Activated T-helper 17 cell treated with anti-CD3 and anti-CD28 coated beads, Interleukin-2, amount 50 U/mL, for 72 hours (primary cell): ENCODE results near the gene PBRM1. TPM values are rescaled to one million over a fixed set of nuclear protein-coding genes. Genes with fewer than 3 reads are reported as not detected.
"Not testable (repeated sequence)": the region's sequence is repeated elsewhere in the genome, so short reads cannot be mapped to it uniquely, and the experiment has no call there.

Source experiments
- ATAC-seq: fragments of 150-1000 bp; cut with Tn5 transposase; replicated peaks from 2 replicates; pipeline ENCODE4 v1.10.0; 2021; ENCODE audit warnings: mild to moderate bottlenecking, moderate library complexity
- H3K27ac Mint-ChIP-seq: one replicate; pipeline ENCODE4 v1.8.0; 2022; ENCODE audit warnings: mixed read lengths
- H3K27me3 Mint-ChIP-seq: one replicate; pipeline ENCODE4 v1.8.0; 2022; ENCODE audit warnings: mixed read lengths
- H3K36me3 Mint-ChIP-seq: one replicate; pipeline ENCODE4 v1.8.0; 2022; ENCODE audit warnings: low read depth, mild to moderate bottlenecking, mixed read lengths
- H3K4me1 Mint-ChIP-seq: one replicate; pipeline ENCODE4 v1.8.0; 2022; ENCODE audit warnings: mixed read lengths
- H3K4me3 Mint-ChIP-seq: one replicate; pipeline ENCODE4 v1.8.0; 2022; ENCODE audit warnings: mild to moderate bottlenecking, mixed read lengths
- H3K9me3 Mint-ChIP-seq: one replicate; pipeline ENCODE4 v1.8.0; 2022; ENCODE audit warnings: mixed read lengths
- total RNA-seq, 2 donors: library from RNA; stranded (reverse); gene quantifications; one replicate each; pipeline ENCODE4 v1.2.3, GENCODE V29; 2022

The PBRM1 gene
- total RNA-seq: 10 to 100 TPM; 88.4 to 88.6 TPM

DNA sequence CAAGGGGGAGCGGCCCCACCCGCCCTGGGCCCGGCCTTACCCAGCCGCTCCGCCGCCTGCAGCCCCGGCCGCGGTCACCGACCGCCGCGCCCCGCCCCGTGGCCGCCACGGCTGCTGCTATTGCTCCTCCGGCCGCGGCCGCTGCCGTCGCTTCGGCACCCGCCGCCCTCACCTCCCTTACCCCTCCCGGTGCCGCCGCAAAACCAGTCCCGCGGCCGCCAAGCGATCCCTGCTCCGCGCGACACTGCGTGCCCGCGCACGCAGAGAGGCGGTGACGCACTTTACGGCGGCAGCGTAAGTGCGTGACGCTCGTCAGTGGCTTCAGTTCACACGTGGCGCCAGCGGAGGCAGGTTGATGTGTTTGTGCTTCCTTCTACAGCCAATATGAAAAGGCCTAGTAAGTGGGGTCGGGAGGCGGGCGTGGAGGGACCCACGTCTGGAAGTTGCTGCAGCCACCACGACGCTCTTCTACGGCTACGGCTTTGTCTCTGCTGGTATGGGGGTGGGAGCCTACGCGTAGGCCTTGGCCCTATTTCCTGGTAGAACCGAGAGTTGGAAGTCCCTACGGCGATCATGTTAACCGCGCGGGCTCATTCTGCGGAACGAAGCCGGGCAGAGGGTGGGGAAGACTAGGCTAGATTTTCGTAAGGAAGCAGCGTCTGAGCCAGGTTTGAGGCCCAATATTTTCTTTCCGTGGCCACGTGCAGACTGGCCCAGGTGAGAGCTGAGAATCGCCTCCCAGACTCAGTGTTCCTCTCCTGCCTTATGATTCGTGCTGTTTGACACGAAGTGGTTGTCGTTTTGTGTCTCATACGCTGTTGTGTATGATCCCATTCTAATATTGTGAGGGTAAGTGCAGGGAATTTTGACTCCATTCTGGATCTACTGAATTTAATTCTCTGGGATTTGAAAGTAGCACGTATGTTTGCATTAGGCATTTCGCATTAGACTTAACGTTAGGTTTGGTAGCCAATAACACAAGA lies at the start of gene PBRM1, which contains the start of gene GNL3:
TSS of gene PBRM1 (minus strand) at position 205 of the 983 bp plus-strand sequence.
TSS of gene GNL3 (plus strand) at position 324 of the 983 bp plus-strand sequence. CDS start at position 385, 61 bp downstream.
- Mint-ChIP-seq H3K9me3 (no peaks in the 10 kb centered on the region), H3K4me3 (peak within 1 kb of the TSS; percentile 95), H3K27ac (peak within 1 kb of the TSS; percentile 96), H3K36me3 (peaks cover 98% of the 10 kb centered on the region), H3K4me1 (peaks cover 55% of the 10 kb centered on the region), H3K27me3 (no peaks in the 10 kb centered on the region)
- peak; percentile 68 for ATAC-seq

DNA sequence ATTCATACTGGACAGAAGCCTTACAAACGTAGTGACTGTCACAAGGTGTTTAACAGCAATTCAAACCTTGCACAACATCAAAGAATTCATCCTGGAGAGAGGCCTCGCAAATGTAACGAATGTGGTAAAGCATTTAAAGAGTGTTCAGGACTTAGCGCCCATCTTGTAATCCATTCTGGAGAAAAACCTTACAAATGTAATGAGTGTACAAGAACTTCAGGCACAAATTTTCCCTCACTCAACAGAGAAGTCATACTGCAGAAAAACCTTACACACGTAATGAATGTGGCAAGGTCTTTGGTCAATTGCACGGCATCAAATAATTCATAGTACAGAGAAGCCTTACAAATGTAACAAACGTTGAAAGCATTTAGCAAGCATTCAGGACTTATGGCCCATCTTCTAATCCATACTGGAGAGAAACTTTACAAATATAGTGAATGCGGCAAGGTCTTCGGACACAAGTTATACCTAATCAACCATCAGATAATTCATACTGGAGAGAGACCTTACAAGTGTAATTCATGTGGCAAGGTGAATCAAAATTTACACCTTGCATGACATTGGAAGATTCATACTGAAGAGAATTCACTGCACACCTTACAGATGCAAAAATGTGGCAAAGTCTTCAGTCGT lies 47.7 kb upstream of the PBRM1 start:
- no peaks in the 10 kb centered on the region for H3K4me1 Mint-ChIP-seq
- no peak overlapping the region for H3K27ac Mint-ChIP-seq
- no peak for ATAC-seq
- H3K36me3 Mint-ChIP-seq: peaks cover 39% of the 10 kb centered on the region
- peaks cover 6% of the 10 kb centered on the region for H3K9me3 Mint-ChIP-seq
- H3K4me3 Mint-ChIP-seq: no peak overlapping the region
- no peaks in the 10 kb centered on the region for H3K27me3 Mint-ChIP-seq

GRCh38 chr3:52731590-52731989 lies 45.9 kb upstream of the PBRM1 start:
- Mint-ChIP-seq H3K27me3 (no peaks in the 10 kb centered on the region), H3K27ac (no peak overlapping the region), H3K4me1 (no peaks in the 10 kb centered on the region), H3K4me3 (no peak overlapping the region), H3K36me3 (peaks cover 33% of the 10 kb centered on the region), H3K9me3 (peaks cover 6% of the 10 kb centered on the region)
- no peak for ATAC-seq

- Mint-ChIP-seq H3K36me3 (peaks cover 27% of the 10 kb centered on the region), H3K27ac (no peak overlapping the region), H3K4me1 (no peaks in the 10 kb centered on the region), H3K4me3 (no peak overlapping the region), H3K9me3 (peaks cover 6% of the 10 kb centered on the region), H3K27me3 (no peaks in the 10 kb centered on the region)
- ATAC-seq: no peak
Observed at GRCh38 chr3:52730681-52731080, 45.0 kb upstream of the PBRM1 start.

- H3K9me3 Mint-ChIP-seq, ATAC-seq, H3K4me3 Mint-ChIP-seq, H3K27ac Mint-ChIP-seq, H3K4me1 Mint-ChIP-seq, H3K27me3 Mint-ChIP-seq: not testable (repeated sequence)
- peaks cover 15% of the 10 kb centered on the region for H3K36me3 Mint-ChIP-seq
Observed at GRCh38 chr3:52728753-52729152, 43.0 kb upstream of the PBRM1 start.

GRCh38 chr3:52724511-52724910 lies 38.8 kb upstream of the PBRM1 start:
- no peak overlapping the region for H3K27ac Mint-ChIP-seq
- peaks cover 5% of the 10 kb centered on the region for H3K4me1 Mint-ChIP-seq
- H3K27me3 Mint-ChIP-seq: no peaks in the 10 kb centered on the region
- no peak overlapping the region for H3K4me3 Mint-ChIP-seq
- no peaks in the 10 kb centered on the region for H3K36me3 Mint-ChIP-seq
- ATAC-seq: no peak
- no peaks in the 10 kb centered on the region for H3K9me3 Mint-ChIP-seq

GRCh38 chr3:52723935-52724334 lies 38.2 kb upstream of the PBRM1 start:
- ATAC-seq: no peak
- H3K36me3 Mint-ChIP-seq: no peaks in the 10 kb centered on the region
- H3K27ac Mint-ChIP-seq: no peak overlapping the region
- H3K4me3 Mint-ChIP-seq: no peak overlapping the region
- H3K9me3 Mint-ChIP-seq: no peaks in the 10 kb centered on the region
- no peaks in the 10 kb centered on the region for H3K27me3 Mint-ChIP-seq
- H3K4me1 Mint-ChIP-seq: peaks cover 5% of the 10 kb centered on the region

DNA sequence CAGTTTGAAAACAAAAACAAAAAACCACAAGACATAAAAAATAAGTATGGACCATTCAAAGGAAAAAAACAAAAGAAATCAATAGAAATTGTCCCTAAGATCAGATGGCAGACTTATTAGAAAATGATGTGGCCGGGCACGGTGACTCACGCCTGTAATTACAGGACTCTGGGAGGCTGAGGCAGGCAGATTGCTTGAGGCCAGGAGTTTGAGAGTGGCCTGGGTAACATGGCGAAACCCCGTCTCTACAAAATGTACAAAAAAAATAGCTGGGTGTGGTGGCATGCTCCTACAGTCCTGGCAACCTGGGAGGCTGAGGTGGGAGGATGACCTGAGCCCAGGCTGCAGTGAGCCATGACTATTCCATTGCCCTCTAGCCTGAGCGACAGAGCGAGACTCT lies 36.8 kb upstream of the PBRM1 start:
- Mint-ChIP-seq H3K4me1 (peaks cover 5% of the 10 kb centered on the region), H3K27me3 (no peaks in the 10 kb centered on the region)
- ATAC-seq: no peak

GRCh38 chr3:52721730-52722008 lies 36.0 kb upstream of the PBRM1 start:
- H3K9me3 Mint-ChIP-seq: no peaks in the 10 kb centered on the region

More for the DNA sequence above, 36.8 kb upstream of the PBRM1 start:
- Mint-ChIP-seq H3K4me3 (no peak overlapping the region), H3K36me3 (no peaks in the 10 kb centered on the region), H3K9me3 (no peaks in the 10 kb centered on the region), H3K27ac (no peak overlapping the region)

GRCh38 chr3:52721002-52721729 lies 35.5 kb upstream of the PBRM1 start:
- H3K4me1 Mint-ChIP-seq: peaks cover 5% of the 10 kb centered on the region

More at GRCh38 chr3:52721730-52722008, 36.0 kb upstream of the PBRM1 start:
- no peak overlapping the region for H3K27ac Mint-ChIP-seq
- peaks cover 5% of the 10 kb centered on the region for H3K4me1 Mint-ChIP-seq
- H3K27me3 Mint-ChIP-seq: no peaks in the 10 kb centered on the region
- no peak overlapping the region for H3K4me3 Mint-ChIP-seq
- no peak for ATAC-seq
- H3K36me3 Mint-ChIP-seq: no peaks in the 10 kb centered on the region

GRCh38 chr3:52719618-52720017 lies 33.9 kb upstream of the PBRM1 start:
- no peaks in the 10 kb centered on the region for H3K27me3 Mint-ChIP-seq
- ATAC-seq: no peak

More at GRCh38 chr3:52721002-52721729, 35.5 kb upstream of the PBRM1 start:
- no peaks in the 10 kb centered on the region for H3K36me3 Mint-ChIP-seq
- peak overlapping the region; percentile 72 for H3K27ac Mint-ChIP-seq
- peak overlapping the region; percentile 44 for H3K4me3 Mint-ChIP-seq
- no peaks in the 10 kb centered on the region for H3K9me3 Mint-ChIP-seq
- no peaks in the 10 kb centered on the region for H3K27me3 Mint-ChIP-seq
- ATAC-seq: peak; percentile 44

DNA sequence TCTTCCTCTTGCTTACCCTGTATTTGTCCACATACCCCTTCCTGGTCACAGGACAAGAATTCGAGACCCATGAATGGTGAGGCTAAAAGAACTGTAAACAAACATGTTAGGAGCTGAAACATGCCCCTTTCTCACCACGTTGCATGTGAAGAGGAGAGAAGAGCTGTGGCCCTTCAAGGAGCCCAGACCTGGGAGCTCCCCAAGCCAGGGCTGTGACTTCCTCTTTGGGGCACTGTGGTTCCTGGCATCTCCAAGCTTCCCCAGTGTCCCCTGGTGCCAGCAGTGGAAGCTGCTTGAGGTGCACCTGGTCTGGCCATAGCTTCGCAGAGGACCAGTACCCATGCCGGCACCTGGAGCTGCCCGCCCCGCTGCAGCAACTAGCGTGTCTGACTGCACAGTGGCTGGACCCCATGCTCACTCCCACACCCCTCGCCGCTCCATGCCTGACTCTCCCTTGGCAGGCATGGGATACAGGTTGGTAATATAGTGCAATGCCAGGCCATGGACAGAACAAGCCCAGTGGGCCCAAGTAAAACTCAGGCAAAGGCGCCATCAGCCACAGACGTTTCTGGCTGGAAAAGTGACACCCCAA lies 30.1 kb upstream of the PBRM1 start:
- Mint-ChIP-seq H3K36me3 (no peaks in the 10 kb centered on the region), H3K27ac (no peak overlapping the region), H3K4me1 (peaks cover 5% of the 10 kb centered on the region), H3K27me3 (no peaks in the 10 kb centered on the region), H3K4me3 (no peak overlapping the region), H3K9me3 (no peaks in the 10 kb centered on the region)
- no peak for ATAC-seq

More at GRCh38 chr3:52719618-52720017, 33.9 kb upstream of the PBRM1 start:
- H3K36me3 Mint-ChIP-seq: no peaks in the 10 kb centered on the region
- H3K4me3 Mint-ChIP-seq: no peak overlapping the region
- H3K27ac Mint-ChIP-seq: peak overlapping the region; percentile 72
- H3K4me1 Mint-ChIP-seq: peaks cover 5% of the 10 kb centered on the region
- no peaks in the 10 kb centered on the region for H3K9me3 Mint-ChIP-seq

GRCh38 chr3:52714335-52715302 lies 28.9 kb upstream of the PBRM1 start:
- no peak overlapping the region for H3K4me3 Mint-ChIP-seq
- H3K4me1 Mint-ChIP-seq: no peaks in the 10 kb centered on the region
- H3K27me3 Mint-ChIP-seq: no peaks in the 10 kb centered on the region
- no peak overlapping the region for H3K27ac Mint-ChIP-seq
- ATAC-seq: no peak
- H3K36me3 Mint-ChIP-seq: peaks cover 8% of the 10 kb centered on the region
- no peaks in the 10 kb centered on the region for H3K9me3 Mint-ChIP-seq
